Amniotic stem cell (primary cell): Measurements from ENCODE around the gene PRKAG2.

ENCODE experiments used
- DNase-seq: peaks from one replicate; lab custom pipeline; 2025; lab: John Stamatoyannopoulos, UW

PRKAG2 gene

GRCh38 chr7:151644554-151644953, 232.4 kb downstream of the PRKAG2 start:
- no peak for DNase-seq

GRCh38 chr7:151642746-151643145, 234.2 kb downstream of the PRKAG2 start:
- DNase-seq: no peak

- no peak for DNase-seq
These were observed 235.3 kb downstream of the PRKAG2 start for GRCh38 chr7:151641587-151641986.

GRCh38 chr7:151637781-151638261, 239.1 kb downstream of the PRKAG2 start:
- DNase-seq: no peak

- no peak for DNase-seq
These were observed 242.3 kb downstream of the PRKAG2 start for GRCh38 chr7:151634643-151635042.

- no peak for DNase-seq
These were observed 243.5 kb downstream of the PRKAG2 start for GRCh38 chr7:151633516-151633812.

GRCh38 chr7:151632750-151633515, 244.0 kb downstream of the PRKAG2 start:
- DNase-seq: no peak

- DNase-seq: peak; percentile 47
These were observed 244.8 kb downstream of the PRKAG2 start for GRCh38 chr7:151631953-151632749.

GRCh38 chr7:151631570-151631952, 245.4 kb downstream of the PRKAG2 start:
- no peak for DNase-seq

- DNase-seq: no peak
These were observed 245.9 kb downstream of the PRKAG2 start for GRCh38 chr7:151630851-151631569.

- no peak for DNase-seq
These were observed 246.6 kb downstream of the PRKAG2 start for GRCh38 chr7:151630358-151630757.

- DNase-seq: no peak
These were observed 247.1 kb downstream of the PRKAG2 start for GRCh38 chr7:151629713-151630272.

GRCh38 chr7:151628846-151629604, 247.9 kb downstream of the PRKAG2 start:
- DNase-seq: no peak

- DNase-seq: no peak
These were observed 250.3 kb downstream of the PRKAG2 start for GRCh38 chr7:151626422-151627115.

- no peak for DNase-seq
These were observed 251.3 kb downstream of the PRKAG2 start for GRCh38 chr7:151625606-151626005.

- no peak for DNase-seq
These were observed 252.5 kb downstream of the PRKAG2 start for GRCh38 chr7:151624246-151624928.

GRCh38 chr7:151623766-151624165, 253.1 kb downstream of the PRKAG2 start:
- no peak for DNase-seq

GRCh38 chr7:151621961-151622360, 255.0 kb downstream of the PRKAG2 start:
- DNase-seq: no peak

GRCh38 chr7:151616443-151617213, 260.3 kb downstream of the PRKAG2 start:
- no peak for DNase-seq

GRCh38 chr7:151615784-151616183, 261.1 kb downstream of the PRKAG2 start:
- DNase-seq: no peak
